H1 (cell line): Measurements from ENCODE around the gene DOK3. TPM values are rescaled to one million over a fixed set of nuclear protein-coding genes. Genes with fewer than 3 reads are reported as not detected.

Source experiments
- CTCF ChIA-PET: fragments of 300-600 bp; sonication (Branson Sonifier 250); formaldehyde crosslinking; loops from one replicate; lab custom pipeline; 2021; ENCODE audit not compliant: partially characterized antibody; lab: Charles Lee
- POLR2A ChIA-PET: fragments of 300-600 bp; sonication (Branson Sonifier 250); formaldehyde crosslinking; loops from one replicate; lab custom pipeline; 2021; ENCODE audit warnings: inconsistent platforms; ENCODE audit not compliant: partially characterized antibody; lab: Charles Lee
- DNase-seq, 2 experiments: peaks; one replicate each; pipeline versions ENCODE4 v3.0.0 to v3.0.0-alpha.2; 2010 to 2022; ENCODE audit warnings: low spot score in 2 of 2, low read depth in 1 of 2, mixed read lengths in 1 of 2
- FAIRE-seq: peaks from 2 replicates; lab custom pipeline; 2011; peaks lifted over from hg19 to GRCh38; lab: Jason Lieb, UNC
- H2AFZ ChIP-seq: 2 replicates; pipeline ENCODE4 v1.8.1; 2012; ENCODE audit warnings: low read length, inconsistent platforms
- H2AK5ac ChIP-seq: 2 replicates; pipeline ENCODE4 v1.6.1; 2013; ENCODE audit warnings: low read depth, low read length
- H2BK120ac ChIP-seq: replicated peaks from 2 replicates; pipeline ENCODE3; 2013; ENCODE audit warnings: low read depth, low read length, inconsistent platforms
- H2BK12ac ChIP-seq: 2 replicates; pipeline ENCODE4 v1.6.1; 2013; ENCODE audit warnings: low read depth, low read length
- H2BK15ac ChIP-seq: 2 replicates; pipeline ENCODE4 v1.6.1; 2013; ENCODE audit warnings: low read length
- H2BK20ac ChIP-seq: 2 replicates; pipeline ENCODE4 v1.6.1; 2013; ENCODE audit warnings: low read length
- H2BK5ac ChIP-seq: 2 replicates; pipeline ENCODE4 v1.6.1; 2013; ENCODE audit warnings: low read depth, low read length
- H3K14ac ChIP-seq: 2 replicates; pipeline ENCODE4 v1.6.1; 2013; ENCODE audit warnings: inconsistent platforms; ENCODE audit not compliant: insufficient read length
- H3K18ac ChIP-seq: 2 replicates; pipeline ENCODE4 v1.6.1; 2013; ENCODE audit warnings: low read length; ENCODE audit errors: extremely low read depth
- H3K23ac ChIP-seq: 2 replicates; pipeline ENCODE4 v1.6.1; 2013; ENCODE audit warnings: inconsistent platforms; ENCODE audit not compliant: insufficient read length
- H3K23me2 ChIP-seq: 2 replicates; pipeline ENCODE4 v1.6.1; 2013; ENCODE audit warnings: low read depth, low read length
- H3K27ac ChIP-seq: 2 replicates; pipeline ENCODE4 v1.6.1; 2011; ENCODE audit warnings: low read depth, low read length, inconsistent platforms
- H3K27me3 ChIP-seq, 4 experiments: replicated peaks in 1 of 4; 1 replicate in 1 of 4; 2 replicates in 3 of 4; pipeline versions ENCODE4 v1.6.1 to v1.8.1; 2011 to 2013; ENCODE audit warnings: low read length in 3 of 4, mild to moderate bottlenecking in 3 of 4, inconsistent platforms in 2 of 4, mixed read lengths in 2 of 4, moderate library complexity in 1 of 4; ENCODE audit not compliant: control insufficient read depth in 3 of 4, insufficient read depth in 3 of 4; ENCODE audit errors: extremely low read depth in 1 of 4
- H3K36me3 ChIP-seq, 4 experiments: 2 replicates each; pipeline versions ENCODE4 v1.6.1 to v1.8.1; 2011 to 2013; ENCODE audit warnings: mild to moderate bottlenecking in 4 of 4, low read length in 3 of 4, moderate library complexity in 2 of 4, control low read depth in 1 of 4, inconsistent platforms in 1 of 4; ENCODE audit not compliant: insufficient read depth in 4 of 4, control insufficient read depth in 2 of 4
- H3K4ac ChIP-seq: replicated peaks from 2 replicates; pipeline ENCODE3; 2013; ENCODE audit warnings: low read length, low read depth, mixed read lengths, inconsistent platforms; ENCODE audit not compliant: insufficient read length
- H3K4me1 ChIP-seq, 4 experiments: replicated peaks in 1 of 4; 1 replicate in 1 of 4; 2 replicates in 3 of 4; pipeline versions ENCODE4 v1.6.1 to v1.8.1; 2011 to 2013; ENCODE audit warnings: low read length in 3 of 4, inconsistent platforms in 2 of 4, mixed read lengths in 1 of 4; ENCODE audit not compliant: insufficient read depth in 4 of 4, control insufficient read depth in 3 of 4
- H3K4me2 ChIP-seq, 2 experiments: 2 replicates each; pipeline versions ENCODE4 v1.6.1 to v1.8.1; 2011 to 2013; ENCODE audit warnings: low read depth in 2 of 2, low read length in 2 of 2, control low read depth in 1 of 2, inconsistent platforms in 1 of 2, mild to moderate bottlenecking in 1 of 2; ENCODE audit not compliant: insufficient read depth in 1 of 2
- H3K4me3 ChIP-seq, 4 experiments: fragments of 200-600, 300-600 bp in 1 of 4; sonication (generic), shearing (Covaris generic), sonication (Bioruptor Twin) in 1 of 4; 2 replicates each; pipeline versions ENCODE4 v1.5.1 to v1.8.1; 2011 to 2016; ENCODE audit warnings: low read length in 4 of 4, low read depth in 3 of 4, control low read depth in 2 of 4, inconsistent platforms in 2 of 4, mild to moderate bottlenecking in 2 of 4, mixed read lengths in 1 of 4, moderate library complexity in 1 of 4; ENCODE audit not compliant: insufficient read depth in 2 of 4; ENCODE audit errors: extremely low read depth in 1 of 4
- H3K56ac ChIP-seq: replicated peaks from 2 replicates; pipeline ENCODE3; 2013; ENCODE audit warnings: low read depth, mild to moderate bottlenecking, mixed read lengths, low read length, inconsistent platforms; ENCODE audit not compliant: insufficient read length
- H3K79me1 ChIP-seq: 2 replicates; pipeline ENCODE4 v1.6.1; 2013; ENCODE audit warnings: low read depth, low read length, control low read depth
- H3K79me2 ChIP-seq, 2 experiments: 2 replicates each; pipeline versions ENCODE4 v1.6.1 to v1.8.1; 2012 to 2013; ENCODE audit warnings: low read length in 2 of 2, mild to moderate bottlenecking in 2 of 2, inconsistent platforms in 1 of 2; ENCODE audit not compliant: insufficient read depth in 2 of 2, control insufficient read depth in 1 of 2
- H3K9ac ChIP-seq, 4 experiments: replicated peaks in 1 of 4; 1 replicate in 1 of 4; 2 replicates in 3 of 4; pipeline versions ENCODE4 v1.6.1 to v1.8.1; 2011 to 2013; ENCODE audit warnings: low read depth in 3 of 4, low read length in 3 of 4, control low read depth in 2 of 4, mild to moderate bottlenecking in 2 of 4, moderate library complexity in 2 of 4, inconsistent platforms in 1 of 4; ENCODE audit errors: extremely low read depth in 1 of 4
- H3K9me3 ChIP-seq, 2 experiments: 2 replicates each; pipeline versions ENCODE4 v1.6.1 to v1.8.1; 2012 to 2013; ENCODE audit warnings: mild to moderate bottlenecking in 2 of 2, moderate library complexity in 2 of 2, control low read depth in 1 of 2, inconsistent platforms in 1 of 2, low read depth in 1 of 2, low read length in 1 of 2, mixed read lengths in 1 of 2; ENCODE audit not compliant: insufficient read depth in 2 of 2
- H4K20me1 ChIP-seq, 2 experiments: replicated peaks in 1 of 2; 2 replicates each; pipeline versions ENCODE3 to v1.8.1; 2011 to 2013; ENCODE audit warnings: inconsistent platforms in 2 of 2, low read length in 2 of 2, mild to moderate bottlenecking in 1 of 2; ENCODE audit not compliant: insufficient read depth in 2 of 2, control insufficient read depth in 1 of 2
- H4K5ac ChIP-seq: 2 replicates; pipeline ENCODE4 v1.6.1; 2013; ENCODE audit warnings: low read length, low read depth, mixed read lengths, inconsistent platforms; ENCODE audit not compliant: insufficient read length
- H4K8ac ChIP-seq: 2 replicates; pipeline ENCODE4 v1.8.0; 2013; ENCODE audit warnings: mild to moderate bottlenecking, moderate library complexity, low read length, inconsistent platforms; ENCODE audit not compliant: insufficient read depth; ENCODE audit errors: extremely low read depth
- H4K91ac ChIP-seq: replicated peaks from 2 replicates; pipeline ENCODE3; 2013; ENCODE audit warnings: low read length, mixed read lengths, inconsistent platforms; ENCODE audit not compliant: insufficient read length
- BCL11A ChIP-seq, 2 experiments: IDR thresholded peaks; one replicate each; pipeline ENCODE4 v1.6.1; 2011; ENCODE audit warnings: low read depth in 2 of 2, low read length in 2 of 2, mild to moderate bottlenecking in 2 of 2
- EZH2 ChIP-seq: fragments of 200-600 bp; sonication (generic); IDR thresholded peaks from 2 replicates; pipeline ENCODE4 v1.7.1; 2012; ENCODE audit warnings: low read depth, mild to moderate bottlenecking, moderate library complexity, low read length, inconsistent platforms; ENCODE audit not compliant: severe bottlenecking
- JUN ChIP-seq: IDR thresholded peaks from 2 replicates; pipeline ENCODE4 v1.6.1; 2011; ENCODE audit warnings: low read depth, mild to moderate bottlenecking, improper control_type of control experiment, low read length
- MAFK ChIP-seq: IDR thresholded peaks from 2 replicates; pipeline ENCODE4 v1.6.1; 2012; ENCODE audit warnings: low read depth, mild to moderate bottlenecking, improper control_type of control experiment, low read length
- NANOG ChIP-seq: IDR thresholded peaks from 2 replicates; pipeline ENCODE4 v1.6.1; 2011; ENCODE audit warnings: low read length, low read depth, mild to moderate bottlenecking, inconsistent platforms; ENCODE audit not compliant: insufficient read depth, poor library complexity, severe bottlenecking
- POLR2A ChIP-seq, 2 experiments: IDR thresholded peaks; 1 replicate in 1 of 2; 2 replicates in 1 of 2; pipeline ENCODE4 v1.6.1; 2011; ENCODE audit warnings: low read depth in 2 of 2, low read length in 2 of 2, mild to moderate bottlenecking in 2 of 2; ENCODE audit errors: control extremely low read depth in 1 of 2
- SP2 ChIP-seq: IDR thresholded peaks from 2 replicates; pipeline ENCODE4 v1.6.1; 2012; ENCODE audit warnings: mild to moderate bottlenecking, low read length, inconsistent platforms
- SUZ12 ChIP-seq: fragments of 200-600 bp; sonication (generic); IDR thresholded peaks from 2 replicates; pipeline ENCODE4 v1.6.1; 2012; ENCODE audit warnings: mild to moderate bottlenecking, inconsistent platforms, low read length, moderate library complexity, mixed read lengths
- TEAD4 ChIP-seq: IDR thresholded peaks from 2 replicates; pipeline ENCODE4 v1.6.1; 2012; ENCODE audit warnings: low read depth, low read length, inconsistent platforms, mixed read lengths
- WGBS, 2 experiments: shearing (Covaris generic) in 1 of 2; methylation state at CpG; one replicate each; pipeline versions ENCODE4 v1.1.6 to v1.1.7; 2013 to 2015; ENCODE audit warnings: low lambda C conversion rate in 2 of 2, mixed read lengths in 2 of 2, inconsistent platforms in 1 of 2, low coverage in 1 of 2, missing lambda C conversion rate in 1 of 2; ENCODE audit not compliant: insufficient replicate concordance in 2 of 2, insufficient coverage in 1 of 2, insufficient read length in 1 of 2; ENCODE audit errors: extremely low coverage in 1 of 2, missing lambda C conversion rate in 1 of 2; 5-methylcytosine and 5-hydroxymethylcytosine counted together
- polyA plus RNA-seq, 7 experiments: library from polyadenylated mRNA; depleted of rRNA in 3 of 7; stranded (reverse) in 5 of 7; unstranded in 2 of 7; fragments of >200 nt in 5 of 7; fragments of 200-250 nt in 2 of 7; gene quantifications; 1 replicate in 5 of 7; 2 replicates in 1 of 7; 4 replicates in 1 of 7; pipeline versions ENCODE4 v1.2.1 to v1.2.3, GENCODE V29; 2011 to 2013; ENCODE audit warnings: missing spikeins in 2 of 7, mixed read lengths in 2 of 7
- total RNA-seq: library from RNA; stranded (reverse); fragmentation: NEBNext Ultra II Directional; extraction: Animal tissue kit (Norgen Biotek cat#: 25700); gene quantifications from 2 replicates; pipeline ENCODE4 v1.2.1, GENCODE V29; 2021

DOK3 gene
- total and polyA plus RNA-seq, 2 of the 8 experiments (the other 6 are each of a cell fraction or from before 2014, with no cell fraction given) = 4.2 to 6.4 TPM

GRCh38 chr5:177526791-177527190 lies 17.2 kb upstream of the DOK3 start:
- H2BK15ac ChIP-seq = no peak overlapping the region
- H3K79me1 ChIP-seq = peaks cover 3% of the 10 kb centered on the region; the same call in 1 of the 2 replicates
- H2BK120ac ChIP-seq = no peak overlapping the region
- no peak overlapping the region for H2AK5ac ChIP-seq
- H4K20me1 ChIP-seq = peaks cover 9% of the 10 kb centered on the region in 2 experiments
- no peak overlapping the region for H2BK5ac ChIP-seq
- ChIA-PET POLR2A (interaction anchor here (1.5 to 1.6 kb wide), 2 partner anchors 10 to 12 kb away, joined by 4 to 7 read pairs; no protein-coding TSS in a partner anchor), CTCF (interaction anchor here (1.3 to 2.0 kb wide), 3 partner anchors 10 to 23 kb away, joined by 3 to 5 read pairs (median 5); no protein-coding TSS in a partner anchor)
- no peak overlapping the region for H2BK12ac ChIP-seq
- no peak overlapping the region for H3K56ac ChIP-seq
- no peaks in the 10 kb centered on the region for H3K23me2 ChIP-seq
- DNase-seq (no peak), FAIRE-seq (no peak)
- no peak overlapping the region for H4K8ac ChIP-seq
- WGBS, 2 experiments = 88% methylated on average over 6 of the region's 6 CpGs; no CpG with 5 or more reads in 1 of the 2 experiments
- H3K4me3 ChIP-seq = no peak overlapping the region
- no peaks in the 10 kb centered on the region for H3K9me3 ChIP-seq
- H3K36me3 ChIP-seq = peaks cover 28 to 70% (median 43%) of the 10 kb centered on the region in 4 experiments; a peak in 7 of 8 replicates
- no peak overlapping the region for H2AFZ ChIP-seq
- no peaks in the 10 kb centered on the region; a peak in 1 of 4 replicates for H3K79me2 ChIP-seq
- no peak overlapping the region for H3K14ac ChIP-seq
- no peak overlapping the region for H3K27ac ChIP-seq
- H4K5ac ChIP-seq = no peak overlapping the region
- H3K9ac ChIP-seq = no peak overlapping the region
- H3K4me1 ChIP-seq = no peaks in the 10 kb centered on the region
- H3K27me3 ChIP-seq = no peaks in the 10 kb centered on the region
- no peak overlapping the region for H3K4me2 ChIP-seq
- H3K4ac ChIP-seq = no peak overlapping the region
- H3K18ac ChIP-seq = no peak overlapping the region
- no peak overlapping the region for H2BK20ac ChIP-seq
- H3K23ac ChIP-seq = no peak overlapping the region
- no peak overlapping the region for H4K91ac ChIP-seq
- TF ChIP-seq JUN (no peak), POLR2A (IDR thresholded peaks at IDR 0.05; ENCODE audit: control extremely low read depth in 1 of 2, low read depth in 2 of 2, low read length in 2 of 2) (no peak), EZH2 (no peak), NANOG (no peak), MAFK (no peak), TEAD4 (no peak), SUZ12 (no peak), SP2 (no peak), BCL11A (IDR thresholded peaks at IDR 0.05; ENCODE audit: low read depth in 2 of 2, low read length in 2 of 2) (no peak)
